Endometrium (tissue), 2 donors: Measurements from ENCODE around the gene BOD1.

ENCODE experiments used
- FAIRE-seq: peaks from 2 replicates; lab custom pipeline; 2012; peaks lifted over from hg19 to GRCh38; lab: Jason Lieb, UNC
- donor health status: control.
- donor health status: control.

Gene BOD1

GRCh38 chr5:173575985-173576384 is 40.5 kb downstream of the BOD1 start:
- no peak for FAIRE-seq

GRCh38 chr5:173574983-173575382 is 41.5 kb downstream of the BOD1 start:
- FAIRE-seq: no peak

- FAIRE-seq: no peak
Observed at GRCh38 chr5:173573126-173573960, 43.1 kb downstream of the BOD1 start.

GRCh38 chr5:173572431-173573125 is 43.9 kb downstream of the BOD1 start:
- no peak for FAIRE-seq

- no peak for FAIRE-seq
Observed at GRCh38 chr5:173570321-173571090, 45.9 kb downstream of the BOD1 start.

GRCh38 chr5:173568703-173569102 is 47.7 kb downstream of the BOD1 start:
- no peak for FAIRE-seq

- FAIRE-seq: no peak
Observed at GRCh38 chr5:173568128-173568527, 48.3 kb downstream of the BOD1 start.

- no peak for FAIRE-seq
Observed at GRCh38 chr5:173567548-173567947, 48.9 kb downstream of the BOD1 start.

- FAIRE-seq: no peak
Observed at GRCh38 chr5:173565491-173566072, 50.9 kb downstream of the BOD1 start.

- FAIRE-seq: no peak
Observed at GRCh38 chr5:173564106-173564505, 52.3 kb downstream of the BOD1 start.

- FAIRE-seq: no peak
Observed at GRCh38 chr5:173563246-173563645, 53.2 kb downstream of the BOD1 start.

- no peak for FAIRE-seq
Observed at GRCh38 chr5:173562451-173562850, 54.0 kb downstream of the BOD1 start.
